Natural killer cell treated with Interleukin-12 subunit alpha and Interleukin-12 subunit beta and Interleukin-15 and Interleukin-18, amount 100 ng/mL, for 72 hours (primary cell): ENCODE results near the gene SCAMP2. TPM values are rescaled to one million over a fixed set of nuclear protein-coding genes. Genes with fewer than 3 reads are reported as not detected.

Experiments used
- ATAC-seq, 2 donors: fragments of 150-1000 bp; cut with Tn5 transposase in 1 of 2; sonication (Bioruptor Pico), chemical (Tn5 transposase) in 1 of 2; 2 replicates each; pipeline ENCODE4 v1.10.0; 2021
- DNase-seq: peaks from one replicate; pipeline ENCODE4 v3.0.0; 2022; ENCODE audit warnings: low spot score
- H3K27ac Mint-ChIP-seq, 2 donors: 1 replicate in 1 of 2; 2 replicates in 1 of 2; pipeline ENCODE4 v1.8.0; 2022; ENCODE audit warnings: mixed read lengths in 2 of 2, mild to moderate bottlenecking in 1 of 2, moderate library complexity in 1 of 2
- H3K27me3 Mint-ChIP-seq, 2 donors: 1 replicate in 1 of 2; 2 replicates in 1 of 2; pipeline ENCODE4 v1.8.0; 2022; ENCODE audit warnings: mixed read lengths in 2 of 2
- H3K36me3 Mint-ChIP-seq: one replicate; pipeline ENCODE4 v1.8.0; 2022; ENCODE audit warnings: mixed read lengths
- H3K4me1 Mint-ChIP-seq, 2 donors: 1 replicate in 1 of 2; 2 replicates in 1 of 2; pipeline ENCODE4 v1.8.0; 2022; ENCODE audit warnings: low read depth in 2 of 2, mixed read lengths in 2 of 2, mild to moderate bottlenecking in 1 of 2
- H3K4me3 Mint-ChIP-seq: one replicate; pipeline ENCODE4 v1.8.0; 2022; ENCODE audit warnings: mixed read lengths
- H3K9me3 Mint-ChIP-seq: 2 replicates; pipeline ENCODE4 v1.8.0; 2022; ENCODE audit warnings: mixed read lengths
- total RNA-seq, 2 donors: library from RNA; stranded (reverse); gene quantifications; one replicate each; pipeline ENCODE4 v1.2.3, GENCODE V29; 2022

SCAMP2 gene
- total RNA-seq, 2 donors from 2014 or later = 109 to 111 TPM

DNA sequence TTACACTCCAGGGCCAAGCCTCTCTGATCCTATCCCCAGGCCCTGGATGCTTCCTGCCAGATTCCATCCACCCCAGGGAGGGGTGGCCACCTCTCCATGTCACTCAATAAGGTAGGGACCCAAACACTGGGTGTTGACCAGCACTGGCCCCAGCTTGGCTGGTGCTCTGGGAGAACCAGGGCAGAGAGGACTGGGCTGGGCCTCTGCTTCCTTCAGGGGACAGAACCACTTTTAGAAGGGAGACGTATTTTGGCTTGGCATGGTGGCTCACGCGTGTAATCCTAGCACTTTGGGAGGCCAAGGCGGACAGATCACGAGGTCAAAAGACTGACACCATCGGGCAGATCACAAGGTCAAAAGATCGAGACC lies 51.4 kb downstream of the SCAMP2 start:
- peak overlapping the region in 1 of 2 donors; percentile 28 for H3K27ac Mint-ChIP-seq
- H3K36me3 Mint-ChIP-seq = no peaks in the 10 kb centered on the region
- peaks cover 8 to 12% of the 10 kb centered on the region in 2 donors for H3K27me3 Mint-ChIP-seq
- ATAC-seq (no peak), DNase-seq (no peak)
- peaks cover 8 to 22% of the 10 kb centered on the region in 2 donors for H3K4me1 Mint-ChIP-seq
- no peaks in the 10 kb centered on the region for H3K9me3 Mint-ChIP-seq
- no peak overlapping the region for H3K4me3 Mint-ChIP-seq

DNA sequence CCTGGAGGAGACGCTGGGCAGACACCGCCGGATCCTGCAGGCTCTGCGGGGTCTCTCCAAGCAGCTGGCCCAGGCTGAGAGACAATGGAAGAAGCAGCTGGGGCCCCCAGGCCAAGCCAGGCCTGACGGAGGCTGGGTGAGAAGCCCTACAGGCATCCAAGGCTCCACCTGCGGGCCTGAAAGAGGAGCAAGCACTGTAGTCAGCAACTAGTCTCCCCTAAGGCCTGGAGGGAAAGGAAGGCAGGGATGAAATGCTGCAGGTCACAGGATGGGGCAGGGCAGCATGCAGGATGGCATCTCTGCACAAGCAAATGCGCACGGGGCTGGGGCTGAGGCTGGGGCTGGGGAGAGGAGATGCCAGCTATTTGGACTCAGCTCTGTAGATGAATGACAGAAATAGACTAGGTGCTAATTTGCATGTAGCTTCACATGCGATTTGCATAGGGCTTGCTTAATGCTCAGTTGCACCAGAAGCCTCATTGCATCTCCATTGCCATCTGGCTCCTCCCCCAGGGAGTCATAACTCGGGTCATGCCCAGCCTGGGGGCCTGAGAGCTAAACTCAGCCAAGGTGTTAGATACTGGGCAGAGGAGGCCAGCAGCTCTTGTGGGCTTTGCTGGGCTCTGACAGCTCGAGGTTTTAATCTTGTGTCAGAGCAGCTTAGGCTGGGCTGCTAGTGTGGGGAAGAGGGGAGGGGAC lies 51.9 kb downstream of the SCAMP2 start:
- peaks cover 8 to 22% of the 10 kb centered on the region in 2 donors for H3K4me1 Mint-ChIP-seq
- H3K27ac Mint-ChIP-seq = no peak overlapping the region
- no peaks in the 10 kb centered on the region for H3K36me3 Mint-ChIP-seq
- no peaks in the 10 kb centered on the region for H3K9me3 Mint-ChIP-seq
- ATAC-seq (peak; percentile 68 to 76), DNase-seq (no peak)
- peaks cover 8 to 10% of the 10 kb centered on the region in 2 donors for H3K27me3 Mint-ChIP-seq
- H3K4me3 Mint-ChIP-seq = no peak overlapping the region

DNA sequence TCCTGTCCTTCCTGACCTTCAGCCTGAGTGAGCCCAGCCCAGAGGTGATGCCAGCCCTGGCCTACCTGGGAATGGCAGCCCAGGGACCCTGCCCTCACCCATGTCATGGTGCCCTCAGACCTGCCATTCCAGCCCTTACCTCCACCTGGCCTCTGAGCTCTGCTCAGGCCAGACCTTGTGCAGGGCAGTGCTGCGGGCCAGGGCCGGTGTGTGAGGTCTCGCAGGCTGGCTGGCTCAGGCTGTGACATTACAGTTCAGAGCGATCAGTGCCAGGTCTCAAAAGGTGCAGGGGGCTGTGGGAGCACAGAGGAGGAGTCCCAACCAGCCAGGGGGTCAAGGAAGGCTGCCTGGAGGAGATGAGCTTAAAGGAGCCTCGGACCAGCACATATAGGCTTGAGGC lies 53.1 kb downstream of the SCAMP2 start:
- Mint-ChIP-seq H3K36me3 (no peaks in the 10 kb centered on the region), H3K4me1 (peaks cover 8 to 26% of the 10 kb centered on the region in 2 donors), H3K27me3 (peaks cover 7 to 9% of the 10 kb centered on the region in 2 donors), H3K27ac (no peak overlapping the region), H3K9me3 (no peaks in the 10 kb centered on the region), H3K4me3 (no peak overlapping the region)
- no peak for DNase-seq
- no peak for ATAC-seq

DNA sequence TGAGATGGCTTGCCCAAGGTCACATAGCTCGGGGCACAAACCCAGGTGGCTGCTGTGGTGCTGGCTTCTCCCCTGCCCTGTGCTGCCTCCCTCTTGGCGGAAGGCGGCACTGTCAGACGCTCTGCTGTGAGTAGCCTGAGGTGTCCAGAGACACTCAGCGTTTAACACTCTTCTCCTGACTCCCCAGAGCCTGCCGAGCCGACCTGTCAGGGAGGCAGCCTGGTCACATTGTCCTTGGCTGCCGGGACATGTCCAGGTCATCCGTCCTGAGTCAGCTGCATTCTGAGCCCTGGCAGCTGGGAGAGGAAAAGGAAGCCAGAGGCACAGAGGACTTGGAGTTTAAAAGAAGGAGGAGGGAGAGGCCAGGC lies 55.8 kb downstream of the SCAMP2 start:
- no peak overlapping the region for H3K4me3 Mint-ChIP-seq
- H3K27me3 Mint-ChIP-seq = no peaks in the 10 kb centered on the region
- H3K4me1 Mint-ChIP-seq = peaks cover 13 to 21% of the 10 kb centered on the region in 2 donors
- ATAC-seq (no peak), DNase-seq (no peak)
- peak overlapping the region in 1 of 2 donors; percentile 63 for H3K27ac Mint-ChIP-seq
- no peaks in the 10 kb centered on the region for H3K9me3 Mint-ChIP-seq
- no peaks in the 10 kb centered on the region for H3K36me3 Mint-ChIP-seq

GRCh38 chr15:74816624-74817369 lies 56.4 kb downstream of the SCAMP2 start:
- peaks cover 13 to 21% of the 10 kb centered on the region in 2 donors for H3K4me1 Mint-ChIP-seq
- ATAC-seq (no peak), DNase-seq (no peak)
- H3K27ac Mint-ChIP-seq = peak overlapping the region in 1 of 2 donors; percentile 63
- H3K27me3 Mint-ChIP-seq = no peaks in the 10 kb centered on the region
- H3K36me3 Mint-ChIP-seq = no peaks in the 10 kb centered on the region
- H3K9me3 Mint-ChIP-seq = no peaks in the 10 kb centered on the region
- no peak overlapping the region for H3K4me3 Mint-ChIP-seq

GRCh38 chr15:74815961-74816360 lies 57.2 kb downstream of the SCAMP2 start:
- no peaks in the 10 kb centered on the region for H3K9me3 Mint-ChIP-seq
- no peaks in the 10 kb centered on the region for H3K27me3 Mint-ChIP-seq
- H3K36me3 Mint-ChIP-seq = no peaks in the 10 kb centered on the region
- ATAC-seq (no peak), DNase-seq (no peak)
- no peak overlapping the region for H3K27ac Mint-ChIP-seq
- peaks cover 13 to 21% of the 10 kb centered on the region in 2 donors for H3K4me1 Mint-ChIP-seq
- H3K4me3 Mint-ChIP-seq = no peak overlapping the region

DNA sequence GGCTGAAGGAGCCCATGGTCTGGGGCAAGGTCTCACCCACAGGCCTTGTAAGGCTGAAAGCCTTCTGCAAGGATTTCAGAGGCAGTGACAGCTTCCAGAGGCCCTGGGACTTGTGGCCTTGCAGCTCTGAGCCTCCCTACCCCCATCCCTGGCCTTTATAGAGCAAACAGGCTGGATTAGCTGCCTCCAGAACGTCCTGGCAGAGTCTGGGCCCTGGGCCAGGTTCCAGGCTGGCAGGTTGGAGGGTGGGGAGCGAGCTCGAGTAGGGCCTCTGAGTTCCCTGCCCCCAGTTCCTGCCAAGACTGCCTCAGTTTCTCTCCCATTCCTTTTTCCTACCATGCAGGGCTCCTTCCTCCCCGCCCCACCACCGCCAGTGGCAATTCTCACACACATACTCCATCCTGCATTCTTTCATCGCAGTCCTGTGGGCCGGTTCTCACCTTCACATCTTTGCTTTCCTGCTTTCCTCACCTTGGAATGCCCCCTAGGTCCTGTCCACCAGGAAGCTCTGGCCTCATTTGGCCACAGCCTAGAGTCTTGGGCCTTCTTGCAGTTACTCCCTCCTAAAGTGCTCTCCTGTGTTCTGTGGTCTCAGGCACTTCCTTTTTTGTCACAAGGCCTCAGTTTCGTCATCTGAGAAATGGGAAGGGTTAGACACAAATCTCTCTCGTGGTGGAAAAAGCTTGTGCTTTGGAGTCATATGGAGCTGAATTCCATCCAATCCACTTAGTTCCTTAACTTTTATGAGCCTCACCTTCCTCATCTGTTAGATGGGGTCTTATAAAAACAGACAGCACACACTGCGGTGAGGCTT lies 57.8 kb downstream of the SCAMP2 start:
- H3K4me1 Mint-ChIP-seq = peaks cover 13 to 21% of the 10 kb centered on the region in 2 donors
- no peaks in the 10 kb centered on the region for H3K9me3 Mint-ChIP-seq
- no peak overlapping the region for H3K4me3 Mint-ChIP-seq
- no peaks in the 10 kb centered on the region for H3K27me3 Mint-ChIP-seq
- H3K27ac Mint-ChIP-seq = no peak overlapping the region
- DNase-seq = no peak
- no peaks in the 10 kb centered on the region for H3K36me3 Mint-ChIP-seq
- no peak for ATAC-seq

- Mint-ChIP-seq H3K4me1 (peaks cover 9 to 22% of the 10 kb centered on the region in 2 donors), H3K4me3 (no peak within 1 kb of the TSS), H3K27ac (no peak within 1 kb of the TSS), H3K36me3 (no peaks in the 10 kb centered on the region), H3K27me3 (no peaks in the 10 kb centered on the region), H3K9me3 (no peaks in the 10 kb centered on the region)
- DNase-seq = no peak
- ATAC-seq = peak in 1 of 2 donors; percentile 21
Measured at GRCh38 chr15:74812533-74812932, 60.6 kb downstream of the SCAMP2 start, which contains the start of gene LMAN1L. TSS of gene LMAN1L (plus strand) at chr15:74812835. CDS start at chr15:74812855, 20 bp downstream.

GRCh38 chr15:74809956-74810355 lies 63.2 kb downstream of the SCAMP2 start:
- Mint-ChIP-seq H3K36me3 (no peaks in the 10 kb centered on the region), H3K4me3 (no peak overlapping the region), H3K9me3 (no peaks in the 10 kb centered on the region), H3K4me1 (peaks cover 22 to 26% of the 10 kb centered on the region in 2 donors), H3K27ac (no peak overlapping the region), H3K27me3 (no peaks in the 10 kb centered on the region)
- DNase-seq (no peak), ATAC-seq (no peak)

GRCh38 chr15:74809242-74809641 lies 63.9 kb downstream of the SCAMP2 start:
- H3K27ac Mint-ChIP-seq = peak overlapping the region in 1 of 2 donors; percentile 9
- H3K9me3 Mint-ChIP-seq = no peaks in the 10 kb centered on the region
- H3K27me3 Mint-ChIP-seq = no peaks in the 10 kb centered on the region
- no peak for ATAC-seq
- peaks cover 27 to 31% of the 10 kb centered on the region in 2 donors for H3K4me1 Mint-ChIP-seq
- no peak for DNase-seq
- H3K36me3 Mint-ChIP-seq = peaks cover under 1% of the 10 kb centered on the region
- H3K4me3 Mint-ChIP-seq = no peak overlapping the region

GRCh38 chr15:74808840-74809229 lies 64.3 kb downstream of the SCAMP2 start:
- H3K4me1 Mint-ChIP-seq = peaks cover 31 to 34% of the 10 kb centered on the region in 2 donors
- H3K27ac Mint-ChIP-seq = no peak overlapping the region
- no peak for ATAC-seq

GRCh38 chr15:74808078-74808839 lies 64.9 kb downstream of the SCAMP2 start:
- DNase-seq (no peak), ATAC-seq (no peak)
- Mint-ChIP-seq H3K4me1 (peaks cover 28 to 34% of the 10 kb centered on the region in 2 donors), H3K27me3 (no peaks in the 10 kb centered on the region), H3K9me3 (no peaks in the 10 kb centered on the region), H3K4me3 (no peak overlapping the region), H3K36me3 (peaks cover 6% of the 10 kb centered on the region), H3K27ac (peak overlapping the region; percentile 78 to 85)

More at GRCh38 chr15:74808840-74809229, 64.3 kb downstream of the SCAMP2 start:
- H3K4me3 Mint-ChIP-seq = no peak overlapping the region
- no peak for DNase-seq
- no peaks in the 10 kb centered on the region for H3K9me3 Mint-ChIP-seq
- peaks cover 5% of the 10 kb centered on the region for H3K36me3 Mint-ChIP-seq
- no peaks in the 10 kb centered on the region for H3K27me3 Mint-ChIP-seq

GRCh38 chr15:74807282-74807681 lies 65.9 kb downstream of the SCAMP2 start:
- H3K27me3 Mint-ChIP-seq = no peaks in the 10 kb centered on the region
- H3K9me3 Mint-ChIP-seq = no peaks in the 10 kb centered on the region
- peaks cover 6% of the 10 kb centered on the region for H3K36me3 Mint-ChIP-seq
- H3K4me1 Mint-ChIP-seq = peaks cover 27 to 34% of the 10 kb centered on the region in 2 donors
- H3K27ac Mint-ChIP-seq = peak overlapping the region; percentile 78 to 85
- no peak for DNase-seq
- ATAC-seq = no peak
- H3K4me3 Mint-ChIP-seq = no peak overlapping the region
